PFSK-1 (cell line): ENCODE measurements around the gene TP63.

Source experiments
- FOXP2 ChIP-seq: optimal IDR thresholded peaks from 2 replicates; pipeline ENCODE3; 2011; ENCODE audit warnings: borderline replicate concordance, control low read depth, inconsistent platforms; ENCODE audit not compliant: insufficient read depth; ENCODE audit errors: extremely low read length, extremely low read depth
- POLR2AphosphoS5 ChIP-seq: IDR thresholded peaks from 2 replicates; pipeline ENCODE4 v1.6.1; 2012; ENCODE audit warnings: low read depth, mild to moderate bottlenecking, control low read depth, low read length, moderate library complexity
- SIN3A ChIP-seq: IDR thresholded peaks from 2 replicates; pipeline ENCODE4 v1.6.1; 2012; ENCODE audit warnings: mild to moderate bottlenecking, low read length, moderate library complexity, borderline replicate concordance; ENCODE audit not compliant: insufficient read depth
- TF ChIP-seq, protein P1 (sequence below), 2 experiments: IDR thresholded peaks; 2 replicates each; pipeline versions ENCODE4 v1.6.1 to v1.8.0; 2011 to 2012; ENCODE audit warnings: low read depth in 2 of 2, low read length in 2 of 2, control low read depth in 1 of 2, inconsistent platforms in 1 of 2, mild to moderate bottlenecking in 1 of 2, moderate library complexity in 1 of 2; ENCODE audit not compliant: insufficient read depth in 1 of 2

DNA sequence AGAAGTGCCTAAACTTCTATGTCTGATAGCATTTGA, at the start of gene TP63:
- TF ChIP-seq, protein P1, sequence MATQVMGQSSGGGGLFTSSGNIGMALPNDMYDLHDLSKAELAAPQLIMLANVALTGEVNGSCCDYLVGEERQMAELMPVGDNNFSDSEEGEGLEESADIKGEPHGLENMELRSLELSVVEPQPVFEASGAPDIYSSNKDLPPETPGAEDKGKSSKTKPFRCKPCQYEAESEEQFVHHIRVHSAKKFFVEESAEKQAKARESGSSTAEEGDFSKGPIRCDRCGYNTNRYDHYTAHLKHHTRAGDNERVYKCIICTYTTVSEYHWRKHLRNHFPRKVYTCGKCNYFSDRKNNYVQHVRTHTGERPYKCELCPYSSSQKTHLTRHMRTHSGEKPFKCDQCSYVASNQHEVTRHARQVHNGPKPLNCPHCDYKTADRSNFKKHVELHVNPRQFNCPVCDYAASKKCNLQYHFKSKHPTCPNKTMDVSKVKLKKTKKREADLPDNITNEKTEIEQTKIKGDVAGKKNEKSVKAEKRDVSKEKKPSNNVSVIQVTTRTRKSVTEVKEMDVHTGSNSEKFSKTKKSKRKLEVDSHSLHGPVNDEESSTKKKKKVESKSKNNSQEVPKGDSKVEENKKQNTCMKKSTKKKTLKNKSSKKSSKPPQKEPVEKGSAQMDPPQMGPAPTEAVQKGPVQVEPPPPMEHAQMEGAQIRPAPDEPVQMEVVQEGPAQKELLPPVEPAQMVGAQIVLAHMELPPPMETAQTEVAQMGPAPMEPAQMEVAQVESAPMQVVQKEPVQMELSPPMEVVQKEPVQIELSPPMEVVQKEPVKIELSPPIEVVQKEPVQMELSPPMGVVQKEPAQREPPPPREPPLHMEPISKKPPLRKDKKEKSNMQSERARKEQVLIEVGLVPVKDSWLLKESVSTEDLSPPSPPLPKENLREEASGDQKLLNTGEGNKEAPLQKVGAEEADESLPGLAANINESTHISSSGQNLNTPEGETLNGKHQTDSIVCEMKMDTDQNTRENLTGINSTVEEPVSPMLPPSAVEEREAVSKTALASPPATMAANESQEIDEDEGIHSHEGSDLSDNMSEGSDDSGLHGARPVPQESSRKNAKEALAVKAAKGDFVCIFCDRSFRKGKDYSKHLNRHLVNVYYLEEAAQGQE (IDR thresholded peaks at IDR 0.05; ENCODE audit: insufficient read depth in 1 of 2, low read depth in 2 of 2, low read length in 2 of 2) = no peak
- TF ChIP-seq FOXP2 (no peak), POLR2AphosphoS5 (no peak), SIN3A (no peak)
